ENCODE data around the gene CA9.

- TF ChIP-seq YY1 (IDR thresholded peaks at IDR 0.05; ENCODE audit: low read depth) (no peak), EGR1 (IDR thresholded peaks at IDR 0.05) (no peak), RAD21 (IDR thresholded peaks at IDR 0.05; ENCODE audit: low read depth) (no peak), FOXM1 (IDR thresholded peaks at IDR 0.05; ENCODE audit: borderline replicate concordance, low read depth) (no peak)
Measured at GRCh38 chr9:35629597-35629996, 44.1 kb upstream of the CA9 start.
